Immature natural killer cell (primary cell): Measurements from ENCODE around the gene LRRK1. TPM values are rescaled to one million over a fixed set of nuclear protein-coding genes. Genes with fewer than 3 reads are reported as not detected.
A peak's percentile ranks its signal among the peaks of the same experiment; 100 is the strongest.

Source experiments
- DNase-seq, 3 donors: peaks; one replicate each; pipeline ENCODE4 v3.0.0; 2022; ENCODE audit warnings: mixed read lengths in 1 of 3
- H3K27ac Mint-ChIP-seq, 6 donors: one replicate each; pipeline ENCODE4 v1.8.0; 2020; ENCODE audit warnings: mixed read lengths in 6 of 6, mild to moderate bottlenecking in 5 of 6, inconsistent platforms in 4 of 6, moderate library complexity in 3 of 6
- H3K27me3 Mint-ChIP-seq, 3 donors: one replicate each; pipeline ENCODE4 v1.8.0; 2020 to 2021; ENCODE audit warnings: low read depth in 3 of 3, mild to moderate bottlenecking in 3 of 3, mixed read lengths in 3 of 3, moderate library complexity in 3 of 3, inconsistent platforms in 1 of 3
- H3K36me3 Mint-ChIP-seq, 3 donors: one replicate each; pipeline ENCODE4 v1.8.0; 2020; ENCODE audit warnings: mixed read lengths in 3 of 3, inconsistent platforms in 2 of 3, mild to moderate bottlenecking in 2 of 3
- H3K4me1 Mint-ChIP-seq, 2 donors: one replicate each; pipeline ENCODE4 v1.8.0; 2020; ENCODE audit warnings: inconsistent platforms in 2 of 2, mild to moderate bottlenecking in 2 of 2, mixed read lengths in 2 of 2, moderate library complexity in 1 of 2
- H3K4me3 Mint-ChIP-seq, 5 donors: one replicate each; pipeline ENCODE4 v1.8.0; 2020; ENCODE audit warnings: mild to moderate bottlenecking in 5 of 5, mixed read lengths in 5 of 5, inconsistent platforms in 3 of 5, moderate library complexity in 3 of 5
- H3K9me3 Mint-ChIP-seq, 6 donors: one replicate each; pipeline ENCODE4 v1.8.0; 2020; ENCODE audit warnings: mild to moderate bottlenecking in 6 of 6, mixed read lengths in 6 of 6, inconsistent platforms in 4 of 6, moderate library complexity in 3 of 6
- polyA plus RNA-seq, 3 donors: library from polyadenylated mRNA; unstranded; fragments of 300-500 nt; fragmentation: Illumina TruSeq; gene quantifications; one replicate each; pipeline ENCODE4 v1.2.3, GENCODE V29; 2021

The LRRK1 gene
- polyA plus RNA-seq, 3 donors from 2014 or later, result 0.02 TPM; not detected in 2

GRCh38 chr15:100995471-100996430, 76.6 kb downstream of the LRRK1 start:
- Mint-ChIP-seq H3K4me3 (no peak overlapping the region), H3K4me1 (no peaks in the 10 kb centered on the region), H3K27me3 (peaks cover 0 to 3% (median 0%) of the 10 kb centered on the region in 3 donors), H3K27ac (no peak overlapping the region), H3K36me3 (no peaks in the 10 kb centered on the region), H3K9me3 (no peaks in the 10 kb centered on the region)
- DNase-seq, result no peak

GRCh38 chr15:100997442-100997841, 78.3 kb downstream of the LRRK1 start:
- Mint-ChIP-seq H3K4me1 (no peaks in the 10 kb centered on the region), H3K9me3 (no peaks in the 10 kb centered on the region), H3K4me3 (no peak overlapping the region), H3K27me3 (peaks cover 0 to 3% (median 0%) of the 10 kb centered on the region in 3 donors), H3K36me3 (no peaks in the 10 kb centered on the region), H3K27ac (no peak overlapping the region)
- DNase-seq, result no peak

- no peaks in the 10 kb centered on the region for H3K4me1 Mint-ChIP-seq
- H3K27me3 Mint-ChIP-seq, result peaks cover 0 to 3% (median 0%) of the 10 kb centered on the region in 3 donors
- no peaks in the 10 kb centered on the region for H3K9me3 Mint-ChIP-seq
- H3K4me3 Mint-ChIP-seq, result no peak overlapping the region
- no peak for DNase-seq
- H3K36me3 Mint-ChIP-seq, result no peaks in the 10 kb centered on the region
- no peak overlapping the region for H3K27ac Mint-ChIP-seq
Observed at GRCh38 chr15:100998630-100999029, 79.5 kb downstream of the LRRK1 start.

- no peaks in the 10 kb centered on the region for H3K4me1 Mint-ChIP-seq
- H3K27ac Mint-ChIP-seq, result no peak overlapping the region
- DNase-seq, result no peak
- peaks cover 0 to 3% (median 2%) of the 10 kb centered on the region in 3 donors for H3K27me3 Mint-ChIP-seq
- H3K4me3 Mint-ChIP-seq, result no peak overlapping the region
- H3K36me3 Mint-ChIP-seq, result no peaks in the 10 kb centered on the region
- H3K9me3 Mint-ChIP-seq, result no peaks in the 10 kb centered on the region
Observed at GRCh38 chr15:100999369-100999768, 80.2 kb downstream of the LRRK1 start.

GRCh38 chr15:101000271-101000681, 81.1 kb downstream of the LRRK1 start:
- no peak overlapping the region for H3K27ac Mint-ChIP-seq
- no peaks in the 10 kb centered on the region for H3K4me1 Mint-ChIP-seq
- H3K9me3 Mint-ChIP-seq, result no peaks in the 10 kb centered on the region
- no peak for DNase-seq
- H3K36me3 Mint-ChIP-seq, result no peaks in the 10 kb centered on the region
- H3K27me3 Mint-ChIP-seq, result peaks cover 0 to 2% (median 0%) of the 10 kb centered on the region in 3 donors
- H3K4me3 Mint-ChIP-seq, result no peak overlapping the region

GRCh38 chr15:101001056-101001455, 81.9 kb downstream of the LRRK1 start:
- no peaks in the 10 kb centered on the region for H3K36me3 Mint-ChIP-seq
- no peak overlapping the region for H3K27ac Mint-ChIP-seq
- DNase-seq, result no peak
- no peak overlapping the region for H3K4me3 Mint-ChIP-seq
- H3K4me1 Mint-ChIP-seq, result no peaks in the 10 kb centered on the region
- H3K9me3 Mint-ChIP-seq, result no peaks in the 10 kb centered on the region
- H3K27me3 Mint-ChIP-seq, result peaks cover 0 to 2% (median 2%) of the 10 kb centered on the region in 3 donors

GRCh38 chr15:101001796-101002195, 82.6 kb downstream of the LRRK1 start:
- DNase-seq, result no peak
- Mint-ChIP-seq H3K27ac (no peak overlapping the region), H3K4me1 (peaks cover 0 to 4% of the 10 kb centered on the region in 2 donors), H3K27me3 (peaks cover 0 to 4% (median 2%) of the 10 kb centered on the region in 3 donors), H3K4me3 (no peak overlapping the region), H3K36me3 (no peaks in the 10 kb centered on the region), H3K9me3 (no peaks in the 10 kb centered on the region)

- Mint-ChIP-seq H3K4me3 (no peak overlapping the region), H3K4me1 (peaks cover 10 to 17% of the 10 kb centered on the region in 2 donors), H3K9me3 (no peaks in the 10 kb centered on the region), H3K36me3 (no peaks in the 10 kb centered on the region), H3K27me3 (peaks cover 0 to 10% (median 5%) of the 10 kb centered on the region in 3 donors), H3K27ac (no peak overlapping the region)
- DNase-seq, result no peak
Observed at GRCh38 chr15:101003081-101003480, 83.9 kb downstream of the LRRK1 start.

GRCh38 chr15:101003706-101004105, 84.5 kb downstream of the LRRK1 start:
- H3K27ac Mint-ChIP-seq, result no peak overlapping the region
- no peaks in the 10 kb centered on the region for H3K9me3 Mint-ChIP-seq
- H3K4me3 Mint-ChIP-seq, result no peak overlapping the region
- H3K4me1 Mint-ChIP-seq, result peaks cover 16 to 24% of the 10 kb centered on the region in 2 donors
- DNase-seq, result no peak
- H3K27me3 Mint-ChIP-seq, result peaks cover 0 to 15% (median 6%) of the 10 kb centered on the region in 3 donors
- H3K36me3 Mint-ChIP-seq, result no peaks in the 10 kb centered on the region

GRCh38 chr15:101004500-101004899, 85.3 kb downstream of the LRRK1 start:
- no peak overlapping the region for H3K27ac Mint-ChIP-seq
- H3K4me3 Mint-ChIP-seq, result no peak overlapping the region
- H3K36me3 Mint-ChIP-seq, result no peaks in the 10 kb centered on the region
- no peaks in the 10 kb centered on the region for H3K9me3 Mint-ChIP-seq
- H3K27me3 Mint-ChIP-seq, result peaks cover 0 to 15% (median 6%) of the 10 kb centered on the region in 3 donors
- H3K4me1 Mint-ChIP-seq, result peaks cover 17 to 24% of the 10 kb centered on the region in 2 donors
- DNase-seq, result no peak

- H3K4me3 Mint-ChIP-seq, result no peak overlapping the region
Observed at GRCh38 chr15:101004986-101005747, 86.0 kb downstream of the LRRK1 start.

GRCh38 chr15:101006931-101007691, 88.0 kb downstream of the LRRK1 start:
- Mint-ChIP-seq H3K27ac (peak overlapping the region in 1 of 6 donors; percentile 62), H3K4me1 (peaks cover 17 to 24% of the 10 kb centered on the region in 2 donors), H3K4me3 (peak overlapping the region; percentile 91 to 94 (median 93)), H3K9me3 (no peaks in the 10 kb centered on the region), H3K27me3 (peaks cover 0 to 15% (median 6%) of the 10 kb centered on the region in 3 donors), H3K36me3 (no peaks in the 10 kb centered on the region)
- peak; percentile 23 to 27 (median 27) for DNase-seq

More at GRCh38 chr15:101004986-101005747, 86.0 kb downstream of the LRRK1 start:
- no peak for DNase-seq
- Mint-ChIP-seq H3K9me3 (no peaks in the 10 kb centered on the region), H3K27ac (no peak overlapping the region), H3K4me1 (peaks cover 17 to 24% of the 10 kb centered on the region in 2 donors), H3K36me3 (no peaks in the 10 kb centered on the region), H3K27me3 (peaks cover 0 to 15% (median 6%) of the 10 kb centered on the region in 3 donors)
